NB4 (cell line): Measurements from ENCODE around the gene RAD1.

Source experiments
- DNase-seq: peaks from one replicate; pipeline ENCODE4 v3.0.0; 2010; ENCODE audit warnings: low read depth
- H3K4me3 ChIP-seq: one replicate; pipeline ENCODE4 v1.5.1; 2011; ENCODE audit warnings: mild to moderate bottlenecking, low read depth, low read length, moderate library complexity
- CTCF ChIP-seq: IDR thresholded peaks from one replicate; pipeline ENCODE4 v1.5.1; 2012; ENCODE audit warnings: low read depth, low read length
- MAX ChIP-seq: IDR thresholded peaks from 2 replicates; pipeline ENCODE4 v1.6.1; 2011; ENCODE audit warnings: low read depth, low read length
- MYC ChIP-seq: IDR thresholded peaks from 2 replicates; pipeline ENCODE4 v1.6.1; 2011; ENCODE audit warnings: low read depth, low read length
- POLR2A ChIP-seq: IDR thresholded peaks from 2 replicates; pipeline ENCODE4 v1.6.1; 2011; ENCODE audit warnings: mild to moderate bottlenecking; ENCODE audit not compliant: insufficient read length; ENCODE audit errors: extremely low read depth

RAD1 gene

DNA sequence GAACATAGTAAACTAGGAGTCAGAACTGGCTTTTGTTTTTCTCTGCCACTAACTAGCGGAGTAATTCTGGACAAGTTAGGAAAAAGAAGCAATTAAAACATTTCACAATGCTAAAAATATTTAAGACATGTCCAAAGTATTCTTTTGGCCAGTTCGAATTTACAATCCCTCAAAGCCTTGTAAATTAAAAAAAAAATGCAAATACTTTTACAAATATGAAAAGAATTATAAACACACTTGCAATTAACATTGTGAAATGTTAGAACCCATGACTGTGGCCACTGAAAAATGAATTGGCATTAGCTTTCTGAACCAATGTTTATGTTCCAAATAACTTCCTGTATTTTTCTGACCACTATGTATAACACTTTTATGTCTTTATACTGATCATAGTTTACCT is 2.2 kb downstream of the RAD1 start:
- TF ChIP-seq POLR2A (no peak), MAX (no peak), CTCF (no peak), MYC (no peak)
- no peak for DNase-seq
- peak overlapping the region; percentile 99 for H3K4me3 ChIP-seq

DNA sequence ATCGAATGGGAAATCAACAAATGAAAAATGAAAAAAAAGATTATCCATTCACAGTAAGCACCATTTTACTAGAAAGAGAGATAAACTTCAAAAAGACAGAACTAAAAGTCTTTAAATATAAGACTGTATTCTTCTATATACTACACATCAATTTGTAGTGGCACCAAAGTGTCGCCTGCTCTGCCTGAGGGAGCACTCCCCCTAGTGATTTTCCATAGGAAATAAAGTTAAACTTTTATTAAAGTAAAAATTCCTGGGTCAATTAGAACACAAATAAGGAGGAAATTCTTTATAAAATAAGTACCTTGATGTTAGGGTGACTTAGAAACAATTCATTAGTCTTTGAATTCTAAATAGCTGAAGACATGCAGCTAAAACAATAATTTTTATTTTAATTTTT is 9.7 kb downstream of the RAD1 start:
- no peak for DNase-seq
- TF ChIP-seq POLR2A (no peak), CTCF (peak; percentile 37)

DNA sequence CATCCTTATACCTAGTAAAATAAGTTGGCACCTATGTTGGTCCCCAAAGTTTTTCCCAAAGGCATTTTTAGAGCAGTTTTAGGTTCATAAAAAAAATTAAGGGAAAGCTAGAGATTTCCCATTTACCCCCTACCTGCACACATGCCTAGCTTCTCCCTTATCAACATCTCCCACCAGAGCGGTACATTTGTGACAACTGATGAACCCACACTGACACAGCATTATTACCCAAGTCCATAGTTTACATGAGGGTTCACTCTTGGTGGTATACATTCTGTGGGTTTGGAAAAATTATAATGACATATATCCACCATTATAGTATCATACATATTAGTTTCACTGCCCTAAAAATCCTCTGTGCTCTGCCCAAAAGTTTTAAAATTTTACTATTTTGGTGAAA is 12.0 kb downstream of the RAD1 start:
- TF ChIP-seq POLR2A: no peak
- H3K4me3 ChIP-seq: no peak overlapping the region
- DNase-seq: no peak

More for the DNA sequence above, 9.7 kb downstream of the RAD1 start:
- no peak overlapping the region for H3K4me3 ChIP-seq

GRCh38 chr5:34900652-34901051 is 14.7 kb downstream of the RAD1 start:
- no peak for DNase-seq
- TF ChIP-seq POLR2A: no peak
- TF ChIP-seq MAX: no peak
- no peak for TF ChIP-seq CTCF
- no peak for TF ChIP-seq MYC
- no peak overlapping the region for H3K4me3 ChIP-seq

DNA sequence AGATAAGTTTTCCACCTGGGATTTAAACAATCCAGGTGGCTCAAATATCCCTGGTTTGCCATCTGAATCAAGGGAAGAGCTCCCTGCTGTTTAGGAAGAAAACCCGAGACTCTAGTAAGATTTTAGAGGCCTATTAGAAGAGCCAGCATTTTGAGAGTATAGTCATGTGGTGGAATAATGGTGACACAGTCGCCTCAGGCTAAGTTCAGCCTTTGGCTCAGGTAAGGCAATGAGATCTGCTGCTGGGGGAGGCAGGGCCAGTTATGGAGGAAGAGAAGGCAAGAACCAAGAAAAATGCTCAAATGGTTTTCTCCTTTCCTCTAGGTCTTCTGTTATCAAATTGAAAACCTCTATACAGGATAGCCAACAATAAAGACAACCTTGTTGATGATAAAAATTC is 16.2 kb downstream of the RAD1 start:
- TF ChIP-seq MYC (no peak), CTCF (no peak), POLR2A (no peak), MAX (no peak)
- DNase-seq: no peak
- no peak overlapping the region for H3K4me3 ChIP-seq

GRCh38 chr5:34898258-34898895 is 16.9 kb downstream of the RAD1 start:
- no peak for TF ChIP-seq POLR2A
- TF ChIP-seq MYC: 0 out of 2 replicates have a peak, but pooled peaks have one; percentile 26
- TF ChIP-seq CTCF: peak; percentile 83
- TF ChIP-seq MAX: no peak
- peak; percentile 71 for DNase-seq
- H3K4me3 ChIP-seq: no peak overlapping the region
